ENCODE data around the gene AK9.

Gene AK9

DNA sequence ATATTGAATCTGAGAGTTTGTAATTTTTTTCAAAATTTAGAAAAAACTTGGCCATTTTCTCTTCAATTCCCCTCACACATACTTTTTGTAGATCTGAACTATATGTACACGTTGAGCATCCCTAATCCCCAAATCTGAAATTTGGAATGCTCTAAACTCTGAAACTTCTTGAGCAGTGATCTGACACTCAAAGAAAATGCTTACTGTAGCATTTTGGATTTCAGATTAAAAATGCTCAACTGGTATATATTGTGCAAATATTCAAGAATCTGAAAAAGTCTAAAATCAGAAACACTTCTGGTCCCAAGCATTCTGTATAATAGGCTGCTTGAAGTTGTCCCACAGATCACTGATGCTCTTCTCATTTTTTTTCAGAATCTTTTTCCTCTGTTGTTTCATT lies 129.2 kb downstream of the AK9 start:
- no peak overlapping the region for H3K27ac ChIP-seq (ENCODE audit: low read length)
- no peaks in the 10 kb centered on the region for H3K4me1 ChIP-seq (ENCODE audit: insufficient read depth, low read length)
- ATAC-seq (ENCODE audit: insufficient read depth, low read depth): no peak
- H3K79me2 ChIP-seq (ENCODE audit: insufficient read depth, low read length): no peaks in the 10 kb centered on the region
- H3K36me3 ChIP-seq (ENCODE audit: insufficient read depth, low read length): no peaks in the 10 kb centered on the region
- H3K27me3 ChIP-seq (ENCODE audit: insufficient read depth, low read length, poor library complexity): no peaks in the 10 kb centered on the region
- H3K9me3 ChIP-seq (ENCODE audit: insufficient read depth, low read length, severe bottlenecking): no peaks in the 10 kb centered on the region
- H3K9ac ChIP-seq (ENCODE audit: low read depth, low read length): no peak overlapping the region
- H4K20me1 ChIP-seq (ENCODE audit: insufficient read depth, low read length): no peaks in the 10 kb centered on the region
- no peak overlapping the region for H2AFZ ChIP-seq (ENCODE audit: low read depth, low read length)
- no peak for TF ChIP-seq EZH2 (IDR thresholded peaks at IDR 0.05; ENCODE audit: borderline replicate concordance, low read depth, low read length, severe bottlenecking)
- H3K4me3 ChIP-seq (ENCODE audit: low read depth in 1 of 2, low read length in 2 of 2): no peak overlapping the region
- H3K4me2 ChIP-seq (ENCODE audit: insufficient read depth, low read length): no peak overlapping the region
- DNase-seq: no peak

DNA sequence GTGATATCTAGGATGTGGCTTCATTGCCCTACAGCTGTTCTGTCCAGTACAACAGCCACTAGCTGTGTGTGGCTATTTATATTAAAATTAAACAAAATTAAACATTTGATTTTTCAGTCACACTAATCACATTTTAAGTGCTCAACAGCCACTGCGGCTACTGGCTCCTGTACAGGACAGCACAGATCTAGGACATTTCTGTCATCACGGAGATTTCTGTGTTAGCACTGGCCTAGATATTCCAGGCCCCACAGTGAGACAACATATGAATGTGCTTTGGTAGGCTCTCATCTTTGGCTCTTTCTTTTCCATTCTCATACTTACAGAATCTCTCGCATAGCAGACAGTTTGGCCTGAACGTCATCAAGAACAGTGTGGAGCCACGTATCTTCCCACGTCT lies 159.6 kb downstream of the AK9 start:
- Histone ChIP-seq H3K36me3 (ENCODE audit: insufficient read depth, low read length) (no peaks in the 10 kb centered on the region), H3K4me3 (ENCODE audit: low read depth in 1 of 2, low read length in 2 of 2) (no peak overlapping the region), H3K27me3 (ENCODE audit: insufficient read depth, low read length, poor library complexity) (peaks cover 2% of the 10 kb centered on the region), H3K4me1 (ENCODE audit: insufficient read depth, low read length) (no peaks in the 10 kb centered on the region), H3K4me2 (ENCODE audit: insufficient read depth, low read length) (no peak overlapping the region), H4K20me1 (ENCODE audit: insufficient read depth, low read length) (no peaks in the 10 kb centered on the region), H3K79me2 (ENCODE audit: insufficient read depth, low read length) (no peaks in the 10 kb centered on the region), H2AFZ (ENCODE audit: low read depth, low read length) (no peak overlapping the region), H3K9me3 (ENCODE audit: insufficient read depth, low read length, severe bottlenecking) (no peaks in the 10 kb centered on the region), H3K27ac (ENCODE audit: low read length) (no peak overlapping the region), H3K9ac (ENCODE audit: low read depth, low read length) (no peak overlapping the region)
- DNase-seq (no peak), ATAC-seq (ENCODE audit: insufficient read depth, low read depth) (no peak)
- TF ChIP-seq, protein P1, sequence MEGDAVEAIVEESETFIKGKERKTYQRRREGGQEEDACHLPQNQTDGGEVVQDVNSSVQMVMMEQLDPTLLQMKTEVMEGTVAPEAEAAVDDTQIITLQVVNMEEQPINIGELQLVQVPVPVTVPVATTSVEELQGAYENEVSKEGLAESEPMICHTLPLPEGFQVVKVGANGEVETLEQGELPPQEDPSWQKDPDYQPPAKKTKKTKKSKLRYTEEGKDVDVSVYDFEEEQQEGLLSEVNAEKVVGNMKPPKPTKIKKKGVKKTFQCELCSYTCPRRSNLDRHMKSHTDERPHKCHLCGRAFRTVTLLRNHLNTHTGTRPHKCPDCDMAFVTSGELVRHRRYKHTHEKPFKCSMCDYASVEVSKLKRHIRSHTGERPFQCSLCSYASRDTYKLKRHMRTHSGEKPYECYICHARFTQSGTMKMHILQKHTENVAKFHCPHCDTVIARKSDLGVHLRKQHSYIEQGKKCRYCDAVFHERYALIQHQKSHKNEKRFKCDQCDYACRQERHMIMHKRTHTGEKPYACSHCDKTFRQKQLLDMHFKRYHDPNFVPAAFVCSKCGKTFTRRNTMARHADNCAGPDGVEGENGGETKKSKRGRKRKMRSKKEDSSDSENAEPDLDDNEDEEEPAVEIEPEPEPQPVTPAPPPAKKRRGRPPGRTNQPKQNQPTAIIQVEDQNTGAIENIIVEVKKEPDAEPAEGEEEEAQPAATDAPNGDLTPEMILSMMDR (IDR thresholded peaks at IDR 0.05; ENCODE audit: borderline replicate concordance, extremely low read depth, low read length, poor library complexity, severe bottlenecking): no peak
- no peak for TF ChIP-seq EZH2 (IDR thresholded peaks at IDR 0.05; ENCODE audit: borderline replicate concordance, low read depth, low read length, severe bottlenecking)

DNA sequence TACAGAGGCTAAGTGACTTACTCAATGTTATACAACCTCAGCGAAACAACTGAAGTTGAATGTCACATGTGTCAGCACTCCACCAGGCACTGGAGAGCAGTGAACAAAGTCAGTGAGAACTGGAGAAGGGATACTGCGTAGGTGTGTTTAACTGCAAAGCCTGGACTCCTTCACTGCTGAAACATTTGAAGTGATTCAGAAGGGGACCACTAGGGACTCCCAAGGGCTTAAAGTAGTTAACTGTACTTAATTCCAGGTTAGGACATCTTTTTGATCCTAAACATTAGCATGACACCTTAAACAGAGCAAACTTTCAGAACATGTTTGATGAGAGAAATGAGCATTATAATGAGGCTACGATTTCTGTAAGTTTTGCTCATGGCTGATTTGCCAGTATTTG lies 163.0 kb downstream of the AK9 start:
- no peak for DNase-seq
- ATAC-seq (ENCODE audit: insufficient read depth, low read depth): no peak; the same call in 2 of the 3 replicates

DNA sequence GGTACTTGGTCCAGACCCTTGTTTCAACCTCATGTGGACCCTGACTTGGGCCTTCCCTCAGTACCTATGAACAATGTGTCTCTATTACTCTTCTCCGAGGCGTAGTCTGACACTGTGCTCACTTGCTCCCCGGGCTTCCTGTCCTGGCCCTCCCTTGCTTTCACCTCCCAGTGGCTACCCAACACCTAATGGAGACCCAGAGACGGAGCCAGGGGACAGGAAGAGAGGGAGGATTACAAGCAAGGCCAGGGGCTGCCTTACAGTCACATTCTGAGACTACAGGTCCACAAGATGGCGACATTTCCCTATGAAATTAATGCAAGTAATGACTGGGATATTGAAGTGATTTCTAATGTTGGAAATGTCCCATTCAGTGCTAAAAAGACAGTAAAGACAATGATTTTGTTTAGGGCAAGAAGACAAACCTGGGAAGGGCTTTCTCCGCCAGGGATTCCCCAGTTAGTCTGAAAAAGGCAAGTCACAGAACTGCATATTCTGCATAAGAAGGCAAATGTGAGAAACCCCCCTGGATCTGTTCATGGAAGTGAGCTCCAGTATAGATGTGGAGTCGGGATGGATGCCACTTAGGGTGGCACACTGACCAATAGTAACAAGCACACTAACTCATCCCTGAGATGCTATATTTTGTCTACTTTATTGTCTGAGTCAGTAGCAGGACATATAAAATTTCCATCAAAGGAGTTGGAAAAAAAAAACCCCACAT lies 163.9 kb downstream of the AK9 start:
- peak; percentile 99 for ATAC-seq (ENCODE audit: insufficient read depth, low read depth)
- Histone ChIP-seq H3K79me2 (ENCODE audit: insufficient read depth, low read length) (no peaks in the 10 kb centered on the region), H3K9me3 (ENCODE audit: insufficient read depth, low read length, severe bottlenecking) (peaks cover 2% of the 10 kb centered on the region), H3K9ac (ENCODE audit: low read depth, low read length) (no peak overlapping the region), H3K27me3 (ENCODE audit: insufficient read depth, low read length, poor library complexity) (peaks cover 2% of the 10 kb centered on the region), H3K4me3 (ENCODE audit: low read depth in 1 of 2, low read length in 2 of 2) (no peak overlapping the region), H3K4me2 (ENCODE audit: insufficient read depth, low read length) (no peak overlapping the region), H3K27ac (ENCODE audit: low read length) (no peak overlapping the region), H3K36me3 (ENCODE audit: insufficient read depth, low read length) (no peaks in the 10 kb centered on the region), H2AFZ (ENCODE audit: low read depth, low read length) (peak overlapping the region; percentile 48), H4K20me1 (ENCODE audit: insufficient read depth, low read length) (no peaks in the 10 kb centered on the region), H3K4me1 (ENCODE audit: insufficient read depth, low read length) (no peaks in the 10 kb centered on the region)
- TF ChIP-seq EZH2 (IDR thresholded peaks at IDR 0.05; ENCODE audit: borderline replicate concordance, low read depth, low read length, severe bottlenecking): no peak
- TF ChIP-seq, protein P1 (IDR thresholded peaks at IDR 0.05; ENCODE audit: borderline replicate concordance, extremely low read depth, low read length, poor library complexity, severe bottlenecking): peak; percentile 87
- peak; percentile 67 for DNase-seq

More for the DNA sequence above, 163.0 kb downstream of the AK9 start:
- no peak for TF ChIP-seq EZH2 (IDR thresholded peaks at IDR 0.05; ENCODE audit: borderline replicate concordance, low read depth, low read length, severe bottlenecking)
- TF ChIP-seq, protein P1 (IDR thresholded peaks at IDR 0.05; ENCODE audit: borderline replicate concordance, extremely low read depth, low read length, poor library complexity, severe bottlenecking): peak; percentile 50
- Histone ChIP-seq H3K36me3 (ENCODE audit: insufficient read depth, low read length) (no peaks in the 10 kb centered on the region), H3K9me3 (ENCODE audit: insufficient read depth, low read length, severe bottlenecking) (peaks cover 2% of the 10 kb centered on the region), H2AFZ (ENCODE audit: low read depth, low read length) (no peak overlapping the region), H3K9ac (ENCODE audit: low read depth, low read length) (no peak overlapping the region), H3K4me1 (ENCODE audit: insufficient read depth, low read length) (no peaks in the 10 kb centered on the region), H3K27me3 (ENCODE audit: insufficient read depth, low read length, poor library complexity) (peaks cover 2% of the 10 kb centered on the region), H4K20me1 (ENCODE audit: insufficient read depth, low read length) (no peaks in the 10 kb centered on the region), H3K4me2 (ENCODE audit: insufficient read depth, low read length) (no peak overlapping the region), H3K4me3 (ENCODE audit: low read depth in 1 of 2, low read length in 2 of 2) (no peak overlapping the region), H3K27ac (ENCODE audit: low read length) (no peak overlapping the region), H3K79me2 (ENCODE audit: insufficient read depth, low read length) (no peaks in the 10 kb centered on the region)

All from DND-41 (cell line).